GM18907 (cell line): ENCODE results near the gene TMEM182.

Source experiments
- ATAC-seq: cut with Tn5 transposase; IDR thresholded peaks from one replicate; pipeline ENCODE4 v1.9.1; 2021; ENCODE audit warnings: mild to moderate bottlenecking, moderate library complexity; ENCODE audit not compliant: unreplicated experiment

TMEM182 gene

GRCh38 chr2:102761763-102762162 lies at the start of gene TMEM182:
Gene TMEM182, plus strand, starts transcription at chr2:102762031. Its CDS starts 187 bp downstream, at chr2:102762218.
- no peak for ATAC-seq

GRCh38 chr2:102717308-102718018 lies 44.4 kb upstream of the TMEM182 start:
- no peak for ATAC-seq

- ATAC-seq = no peak
Measured at GRCh38 chr2:102718387-102719316, 43.2 kb upstream of the TMEM182 start.

- ATAC-seq = no peak
Measured at GRCh38 chr2:102724016-102724490, 37.8 kb upstream of the TMEM182 start.

- no peak for ATAC-seq
Measured at GRCh38 chr2:102724553-102724952, 37.3 kb upstream of the TMEM182 start.

GRCh38 chr2:102726128-102727087 lies 35.4 kb upstream of the TMEM182 start:
- ATAC-seq = peak; percentile 59

- no peak for ATAC-seq
Measured at GRCh38 chr2:102735416-102736109, 26.3 kb upstream of the TMEM182 start.

- ATAC-seq = peak; percentile 15
Measured at GRCh38 chr2:102736110-102736409, 25.8 kb upstream of the TMEM182 start.

- peak; percentile 95 for ATAC-seq
Measured at GRCh38 chr2:102736410-102737409, 25.1 kb upstream of the TMEM182 start.

GRCh38 chr2:102737431-102737830 lies 24.4 kb upstream of the TMEM182 start:
- ATAC-seq = peak; percentile 56

- no peak for ATAC-seq
Measured at GRCh38 chr2:102743259-102743658, 18.6 kb upstream of the TMEM182 start.

GRCh38 chr2:102748107-102748506 lies 13.7 kb upstream of the TMEM182 start:
- ATAC-seq = no peak

- peak; percentile 84 for ATAC-seq
Measured at GRCh38 chr2:102749938-102750337, 11.9 kb upstream of the TMEM182 start.

GRCh38 chr2:102753563-102754159 lies 8.2 kb upstream of the TMEM182 start:
- ATAC-seq = peak; percentile 46

GRCh38 chr2:102754456-102755145 lies 7.2 kb upstream of the TMEM182 start:
- no peak for ATAC-seq

- no peak for ATAC-seq
Measured at GRCh38 chr2:102755284-102755683, 6.5 kb upstream of the TMEM182 start.

GRCh38 chr2:102758439-102758838 lies 3.4 kb upstream of the TMEM182 start:
- ATAC-seq = no peak

GRCh38 chr2:102764083-102764482 lies 2.3 kb downstream of the TMEM182 start:
- no peak for ATAC-seq
